ENCODE measurements around the gene EXOG. TPM values are rescaled to one million over a fixed set of nuclear protein-coding genes. Genes with fewer than 3 reads are reported as not detected.

EXOG gene
- total RNA-seq, 1 experiment from 2014 or later, result 13.7 TPM

- DNase-seq (ENCODE audit: low spot score), result no peak
- no peaks in the 10 kb centered on the region for H3K4me1 Mint-ChIP-seq
- no peak overlapping the region for H3K27ac Mint-ChIP-seq
- peaks cover 19% of the 10 kb centered on the region for H3K36me3 Mint-ChIP-seq
- H3K9me3 Mint-ChIP-seq, result peaks cover 39% of the 10 kb centered on the region
- H3K27me3 Mint-ChIP-seq (ENCODE audit: low read depth), result no peaks in the 10 kb centered on the region
- no peak for TF ChIP-seq GRHL2 (CRISPR knock-in tag; IDR thresholded peaks at IDR 0.05; ENCODE audit: insufficient replicate concordance, severe bottlenecking)
- TF ChIP-seq, protein P1, sequence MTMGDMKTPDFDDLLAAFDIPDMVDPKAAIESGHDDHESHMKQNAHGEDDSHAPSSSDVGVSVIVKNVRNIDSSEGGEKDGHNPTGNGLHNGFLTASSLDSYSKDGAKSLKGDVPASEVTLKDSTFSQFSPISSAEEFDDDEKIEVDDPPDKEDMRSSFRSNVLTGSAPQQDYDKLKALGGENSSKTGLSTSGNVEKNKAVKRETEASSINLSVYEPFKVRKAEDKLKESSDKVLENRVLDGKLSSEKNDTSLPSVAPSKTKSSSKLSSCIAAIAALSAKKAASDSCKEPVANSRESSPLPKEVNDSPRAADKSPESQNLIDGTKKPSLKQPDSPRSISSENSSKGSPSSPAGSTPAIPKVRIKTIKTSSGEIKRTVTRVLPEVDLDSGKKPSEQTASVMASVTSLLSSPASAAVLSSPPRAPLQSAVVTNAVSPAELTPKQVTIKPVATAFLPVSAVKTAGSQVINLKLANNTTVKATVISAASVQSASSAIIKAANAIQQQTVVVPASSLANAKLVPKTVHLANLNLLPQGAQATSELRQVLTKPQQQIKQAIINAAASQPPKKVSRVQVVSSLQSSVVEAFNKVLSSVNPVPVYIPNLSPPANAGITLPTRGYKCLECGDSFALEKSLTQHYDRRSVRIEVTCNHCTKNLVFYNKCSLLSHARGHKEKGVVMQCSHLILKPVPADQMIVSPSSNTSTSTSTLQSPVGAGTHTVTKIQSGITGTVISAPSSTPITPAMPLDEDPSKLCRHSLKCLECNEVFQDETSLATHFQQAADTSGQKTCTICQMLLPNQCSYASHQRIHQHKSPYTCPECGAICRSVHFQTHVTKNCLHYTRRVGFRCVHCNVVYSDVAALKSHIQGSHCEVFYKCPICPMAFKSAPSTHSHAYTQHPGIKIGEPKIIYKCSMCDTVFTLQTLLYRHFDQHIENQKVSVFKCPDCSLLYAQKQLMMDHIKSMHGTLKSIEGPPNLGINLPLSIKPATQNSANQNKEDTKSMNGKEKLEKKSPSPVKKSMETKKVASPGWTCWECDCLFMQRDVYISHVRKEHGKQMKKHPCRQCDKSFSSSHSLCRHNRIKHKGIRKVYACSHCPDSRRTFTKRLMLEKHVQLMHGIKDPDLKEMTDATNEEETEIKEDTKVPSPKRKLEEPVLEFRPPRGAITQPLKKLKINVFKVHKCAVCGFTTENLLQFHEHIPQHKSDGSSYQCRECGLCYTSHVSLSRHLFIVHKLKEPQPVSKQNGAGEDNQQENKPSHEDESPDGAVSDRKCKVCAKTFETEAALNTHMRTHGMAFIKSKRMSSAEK (CRISPR knock-in tag; IDR thresholded peaks at IDR 0.05; ENCODE audit: borderline replicate concordance), result no peak
- no peak for TF ChIP-seq JUN (CRISPR knock-in tag; IDR thresholded peaks at IDR 0.05)
- ChIA-PET CTCF (no interaction called here), POLR2A (no interaction called here)
- no peak for ATAC-seq
- H3K4me3 Mint-ChIP-seq, result no peak overlapping the region
These were observed 59.8 kb downstream of the EXOG start for GRCh38 chr3:38555926-38556325.

DNA sequence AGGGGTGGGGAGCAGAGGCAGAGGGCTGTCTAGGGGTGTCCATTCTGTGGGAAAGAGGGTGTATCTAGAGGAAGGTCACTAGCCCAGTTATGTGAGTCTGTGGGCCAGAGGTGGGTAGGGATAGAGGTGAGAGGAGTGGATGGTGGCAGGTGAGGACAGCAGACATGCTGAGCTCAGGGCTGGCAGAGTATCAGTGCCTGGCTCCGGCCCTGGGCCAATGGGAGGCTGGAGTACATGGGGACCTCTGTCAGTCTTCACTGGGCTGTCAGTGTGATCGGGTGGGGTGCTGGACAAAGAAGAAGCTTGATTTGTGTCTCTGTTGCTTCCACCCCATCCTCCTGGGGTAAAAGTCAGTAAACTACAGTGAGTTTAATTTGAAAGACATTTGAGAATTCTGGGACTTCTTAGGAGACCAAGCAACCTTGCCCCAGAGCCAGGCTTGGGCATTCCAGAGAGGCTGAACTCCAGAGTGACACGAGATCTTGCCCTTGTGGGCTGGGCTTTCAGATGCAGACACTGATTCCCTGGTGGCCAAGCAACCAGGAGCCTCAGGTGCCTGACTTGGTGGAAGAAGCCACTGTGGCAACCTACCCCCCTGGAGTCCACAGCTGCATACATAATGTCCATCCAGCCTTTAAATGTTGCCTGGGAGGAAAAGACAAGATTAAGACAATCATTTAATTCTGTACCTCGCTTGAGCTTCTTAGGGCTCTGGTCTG lies 60.7 kb downstream of the EXOG start:
- TF ChIP-seq CREB1 (CRISPR knock-in tag; IDR thresholded peaks at IDR 0.05) (no peak), AR (CRISPR knock-in tag; IDR thresholded peaks at IDR 0.05) (no peak), ARID4B (CRISPR knock-in tag; IDR thresholded peaks at IDR 0.05; ENCODE audit: borderline replicate concordance) (no peak), ZNF232 (CRISPR knock-in tag; IDR thresholded peaks at IDR 0.05) (no peak), ZMAT4 (CRISPR knock-in tag; IDR thresholded peaks at IDR 0.05) (no peak), ZNF219 (CRISPR knock-in tag; IDR thresholded peaks at IDR 0.05; ENCODE audit: borderline replicate concordance) (no peak), CREM (CRISPR knock-in tag; IDR thresholded peaks at IDR 0.05) (no peak), FOXP1 (CRISPR knock-in tag; IDR thresholded peaks at IDR 0.05; ENCODE audit: borderline replicate concordance) (no peak), ATF1 (CRISPR knock-in tag; IDR thresholded peaks at IDR 0.05) (no peak), TEAD1 (CRISPR knock-in tag; IDR thresholded peaks at IDR 0.05) (no peak), PRRX2 (CRISPR knock-in tag; IDR thresholded peaks at IDR 0.05) (no peak)
- H3K27me3 Mint-ChIP-seq (ENCODE audit: low read depth), result no peaks in the 10 kb centered on the region
- peaks cover 15% of the 10 kb centered on the region for H3K36me3 Mint-ChIP-seq
- H3K27ac Mint-ChIP-seq, result no peak overlapping the region
- ChIA-PET POLR2A (no interaction called here), CTCF (interaction anchor here (1.5 to 2.1 kb wide), 2 partner anchors 36 to 99 kb away, joined by 6 read pairs; no protein-coding TSS in a partner anchor)
- H3K4me3 Mint-ChIP-seq, result no peak overlapping the region
- no peak for ATAC-seq
- H3K9me3 Mint-ChIP-seq, result peaks cover 35% of the 10 kb centered on the region
- no peak for DNase-seq (ENCODE audit: low spot score)
- H3K4me1 Mint-ChIP-seq, result no peaks in the 10 kb centered on the region

Measured in WTC11 (cell line).